Cardiac septum (tissue), 1 donor: ENCODE data around the gene GPC6. TPM values are rescaled to one million over a fixed set of nuclear protein-coding genes. Genes with fewer than 3 reads are reported as not detected.

Experiments
- DNase-seq: peaks from one replicate; pipeline ENCODE4 v3.0.0-alpha.2; 2020; ENCODE audit warnings: low spot score
- intact Hi-C: fragments of 100-400 bp; cut with DNase I; formaldehyde crosslinking; loops from one replicate; pipeline ENCODE4 v1.14.0; 2022
- total RNA-seq: library from RNA; stranded (reverse); fragmentation: NEBNext Ultra II Directional; extraction: Animal tissue kit (Norgen Biotek cat#: 25700); gene quantifications from one replicate; pipeline ENCODE4 v1.2.1, GENCODE V29; 2021
- donor health status: DM: no; HTN: no; CAD: no.

GPC6 gene
- total RNA-seq, 1 donor from 2014 or later: 1.4 TPM

DNA sequence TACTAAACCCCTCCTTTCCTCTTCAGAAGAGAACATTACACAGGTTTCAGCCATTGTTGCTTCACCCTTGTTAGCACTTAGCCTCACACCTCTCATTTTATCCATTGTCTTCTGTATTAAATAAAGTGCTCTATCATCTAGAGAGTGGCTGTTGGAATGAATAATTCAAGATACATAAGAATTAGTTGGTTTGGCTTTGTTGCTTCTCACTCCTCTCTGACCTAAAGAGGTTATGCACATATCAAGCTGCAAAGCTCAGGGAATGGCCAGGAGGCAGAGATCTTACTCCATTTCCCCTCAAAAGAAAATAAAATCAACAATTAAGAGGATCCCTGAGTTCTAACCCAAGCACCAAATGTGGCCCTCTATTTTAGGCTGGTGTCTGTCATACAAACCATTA is 1173.2 kb downstream of the GPC6 start:
- no peak for DNase-seq
- intact Hi-C loops: no loop called here

- intact Hi-C loops: no loop called here
- no peak for DNase-seq
These were observed 1174.3 kb downstream of the GPC6 start for GRCh38 chr13:94400874-94401273.

DNA sequence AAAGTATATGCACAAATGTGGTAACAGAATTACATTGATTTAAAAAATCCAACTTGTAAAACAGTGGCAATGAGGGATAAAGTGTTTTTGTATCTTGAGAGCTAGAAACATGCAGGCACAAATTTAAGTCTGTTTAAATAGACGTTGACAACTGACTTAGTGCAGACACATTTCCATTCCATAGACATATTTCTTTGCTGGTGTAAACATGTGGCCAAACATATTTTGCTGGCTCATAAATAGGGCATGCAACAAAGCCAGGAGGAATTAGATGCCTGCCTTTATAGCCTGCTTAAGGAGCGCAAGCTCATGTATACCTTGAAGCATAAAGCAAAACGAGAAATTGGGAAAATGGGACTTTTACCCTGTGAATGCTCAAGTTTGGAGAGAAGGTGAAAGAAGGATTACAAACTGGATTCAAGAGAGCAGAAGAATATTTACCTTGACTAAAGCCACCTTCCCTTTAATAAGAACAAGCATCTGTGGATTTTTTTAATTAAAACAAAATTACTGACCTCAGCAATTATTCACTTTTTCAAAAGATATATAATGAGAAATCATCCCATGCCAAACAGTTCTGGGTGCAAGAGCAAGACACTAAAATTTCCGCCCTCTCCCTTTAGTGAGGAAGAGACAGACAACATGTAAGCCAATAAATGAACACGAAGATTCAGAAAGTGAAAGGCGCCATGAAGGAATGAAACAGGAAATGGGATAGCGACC is 1181.9 kb downstream of the GPC6 start:
- intact Hi-C loops: no loop called here
- DNase-seq: no peak

DNA sequence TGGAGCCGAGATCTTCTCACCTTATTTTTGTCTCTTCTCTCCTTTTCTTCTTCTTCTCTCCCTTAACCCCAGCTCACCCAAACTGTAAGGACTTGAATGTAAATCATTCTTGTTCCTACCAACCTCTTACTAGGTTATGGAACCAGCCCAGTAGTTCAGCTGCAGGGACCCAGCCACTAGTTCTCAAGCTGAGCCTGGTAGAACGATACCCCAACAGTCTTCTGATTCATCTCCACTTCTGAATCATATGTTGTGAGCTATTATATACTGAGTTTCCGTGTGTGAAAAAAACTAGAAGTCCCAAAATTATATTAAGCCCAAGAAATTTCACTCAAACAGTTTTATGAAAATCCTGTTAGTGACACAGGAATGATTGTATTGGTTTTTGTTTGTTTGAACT is 1185.1 kb downstream of the GPC6 start:
- intact Hi-C loops: no loop called here
- DNase-seq: no peak

DNA sequence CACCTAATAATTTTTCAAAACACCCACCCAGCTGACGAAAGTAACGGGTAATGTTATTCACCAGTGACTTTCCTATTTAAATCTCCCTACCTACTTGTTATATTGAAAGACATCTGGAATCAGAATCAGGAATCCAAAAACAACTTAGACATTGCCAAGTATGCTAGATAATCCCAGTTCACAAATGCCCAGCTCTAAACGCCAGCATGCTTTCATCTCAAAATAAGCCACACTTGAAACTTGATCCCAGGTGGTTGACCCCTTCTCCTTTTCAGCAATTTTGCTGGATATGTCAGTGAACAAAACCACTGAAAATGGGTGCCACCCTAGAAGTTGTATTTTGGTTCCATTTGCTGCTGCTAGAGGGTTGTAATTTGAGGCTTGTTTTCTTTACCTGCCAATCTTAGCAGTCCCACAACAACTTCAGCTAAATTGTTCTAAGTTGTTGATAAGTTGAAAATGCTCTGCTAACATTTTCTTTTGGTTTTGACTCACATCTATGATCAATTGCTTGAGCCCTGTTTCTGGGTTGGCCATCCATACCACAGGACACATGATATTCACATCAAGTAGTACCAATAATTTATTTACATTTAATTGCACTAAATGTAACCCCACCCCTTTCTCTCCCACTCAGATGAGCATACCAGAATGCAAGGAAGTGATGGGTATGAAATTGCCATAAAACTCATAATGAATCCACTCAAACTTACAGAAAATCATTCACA is 1186.4 kb downstream of the GPC6 start:
- intact Hi-C loops: no loop called here
- DNase-seq: no peak

DNA sequence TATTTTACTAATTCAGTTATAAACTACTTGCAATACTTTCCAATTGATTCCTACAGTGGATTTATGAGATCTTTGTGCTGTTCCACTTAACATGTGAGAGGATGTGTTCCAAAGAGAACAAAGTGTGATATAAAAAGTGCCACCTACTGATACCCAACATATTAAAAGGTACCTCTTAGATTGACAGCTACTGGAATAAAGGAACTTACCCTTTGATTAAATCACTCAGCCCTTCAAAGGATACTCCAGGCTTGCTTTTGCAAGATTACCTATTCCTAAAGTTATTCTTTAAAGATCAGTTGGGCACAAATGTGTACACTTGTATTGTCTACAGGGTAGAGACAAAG is 1187.0 kb downstream of the GPC6 start:
- intact Hi-C loops: no loop called here
- no peak for DNase-seq

DNA sequence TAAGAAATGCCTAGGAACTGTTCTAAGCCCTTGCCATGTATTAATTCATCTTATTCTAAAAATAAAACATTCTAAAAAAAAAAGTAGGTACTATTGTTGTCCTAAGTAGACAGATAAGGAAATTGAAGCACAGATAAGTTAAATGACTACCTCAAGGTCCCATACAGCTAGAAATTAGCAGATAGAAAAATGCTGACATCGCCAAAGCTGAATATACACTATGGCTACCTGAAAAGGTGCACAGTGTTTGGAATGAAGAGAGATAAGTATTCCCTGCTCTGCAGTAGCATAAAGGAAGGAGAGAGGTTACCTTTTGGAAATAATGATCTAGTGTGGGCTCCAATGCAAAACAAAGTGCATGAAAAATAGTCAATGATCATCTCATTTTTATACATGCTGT is 1187.5 kb downstream of the GPC6 start:
- intact Hi-C loops: no loop called here
- DNase-seq: no peak

- no peak for DNase-seq
- intact Hi-C loops: no loop called here
These were observed 1188.1 kb downstream of the GPC6 start for GRCh38 chr13:94414708-94415107.

- intact Hi-C loops: no loop called here
- DNase-seq: no peak
These were observed 1189.1 kb downstream of the GPC6 start for GRCh38 chr13:94415500-94416237.

GRCh38 chr13:94416454-94417080 is 1190.0 kb downstream of the GPC6 start:
- intact Hi-C loops: no loop called here
- no peak for DNase-seq

GRCh38 chr13:94417294-94417693 is 1190.7 kb downstream of the GPC6 start:
- no peak for DNase-seq

DNA sequence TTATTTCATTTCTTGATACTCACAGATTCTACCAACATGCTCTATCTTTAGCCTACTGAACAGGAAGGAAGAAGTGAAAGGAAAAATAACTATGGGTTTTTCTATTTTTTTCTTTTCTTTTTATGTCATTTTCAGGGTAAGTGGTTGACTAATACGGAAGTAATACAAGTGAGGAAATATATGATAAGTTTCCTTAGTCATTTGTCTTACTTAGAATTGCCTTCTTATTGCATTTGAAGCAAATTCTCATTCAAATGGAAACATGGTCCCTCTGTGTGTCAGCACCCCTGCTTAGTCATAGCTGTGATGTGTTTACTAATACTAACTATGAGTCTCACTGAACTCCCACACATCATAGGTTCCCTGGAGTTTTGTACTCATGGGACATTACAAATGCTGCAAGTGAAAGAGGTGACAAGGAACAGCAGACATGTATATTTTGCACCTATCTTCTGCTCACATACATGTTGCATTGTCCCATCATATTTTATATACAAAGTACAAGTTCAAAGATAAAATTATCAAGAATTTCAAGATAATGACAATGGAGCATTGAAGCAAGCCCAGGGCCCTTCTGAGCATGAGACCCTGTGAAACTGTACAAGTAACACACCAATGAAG is 1192.8 kb downstream of the GPC6 start:
- intact Hi-C loops: no loop called here
- no peak for DNase-seq

More at GRCh38 chr13:94417294-94417693, 1190.7 kb downstream of the GPC6 start:
- intact Hi-C loops: no loop called here

GRCh38 chr13:94419925-94420305 is 1193.3 kb downstream of the GPC6 start:
- DNase-seq: no peak
- intact Hi-C loops: no loop called here

GRCh38 chr13:94427313-94427953 is 1200.8 kb downstream of the GPC6 start:
- intact Hi-C loops: no loop called here
- DNase-seq: no peak

- no peak for DNase-seq
- intact Hi-C loops: no loop called here
These were observed 1205.0 kb downstream of the GPC6 start for GRCh38 chr13:94431574-94431973.

- intact Hi-C loops: no loop called here
- DNase-seq: no peak
These were observed 1205.4 kb downstream of the GPC6 start for GRCh38 chr13:94431987-94432386.

DNA sequence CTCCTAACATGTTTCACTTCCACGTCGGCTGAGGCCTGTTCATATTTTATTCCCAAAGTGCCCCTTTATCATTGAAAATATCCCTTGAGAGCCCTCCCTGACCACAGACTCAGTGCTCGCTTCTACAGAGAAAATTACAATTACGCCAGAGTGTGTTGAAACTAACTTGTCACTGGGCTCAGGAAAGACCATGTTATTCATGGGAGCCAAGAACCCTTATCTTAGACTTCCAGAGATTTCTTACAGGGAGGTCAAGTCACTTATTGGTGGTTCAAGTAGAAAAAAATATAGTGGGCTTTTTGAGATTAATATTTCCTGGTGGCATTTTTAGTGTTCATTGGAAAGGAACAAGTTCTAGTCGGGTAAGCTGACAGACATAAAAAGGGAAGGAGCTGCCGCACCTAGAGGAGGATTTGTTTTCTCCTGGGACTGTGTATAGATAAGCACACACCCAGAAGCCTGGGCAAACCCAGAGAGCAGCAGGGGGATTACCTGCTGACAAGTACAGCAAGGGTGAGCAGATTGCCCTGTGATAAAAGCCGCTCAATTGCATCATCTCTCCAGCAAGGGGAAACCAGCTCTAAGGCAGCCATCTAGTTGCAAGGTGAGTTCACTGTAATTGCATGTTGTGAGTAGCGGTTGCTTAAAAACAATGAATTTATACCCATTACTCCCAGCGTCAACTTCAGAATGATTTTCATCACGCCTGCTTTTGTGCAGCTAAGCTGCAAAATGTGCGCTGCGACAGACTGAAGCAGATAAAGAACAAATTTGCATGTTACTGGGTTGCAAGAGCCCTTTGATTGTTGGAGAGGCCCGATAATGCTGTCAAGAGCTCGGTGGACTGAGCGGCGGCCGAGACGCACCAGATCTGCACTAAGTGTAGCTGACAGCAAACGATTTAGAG is 1206.7 kb downstream of the GPC6 start:
- no peak for DNase-seq
- intact Hi-C loops: no loop called here

- intact Hi-C loops: loop anchor here (2.0 kb wide), 1 partner anchor 183 kb away; no protein-coding TSS in a partner anchor
- no peak for DNase-seq
These were observed 1209.1 kb downstream of the GPC6 start for GRCh38 chr13:94435604-94436226.
